Measurements from ENCODE around the gene OGFOD2. TPM values are rescaled to one million over a fixed set of nuclear protein-coding genes. Genes with fewer than 3 reads are reported as not detected.
A peak's percentile ranks its signal among the peaks of the same experiment; 100 is the strongest.

OGFOD2 gene
- total and polyA plus RNA-seq, 2 of the 13 experiments (the other 11 are each of a cell fraction or from before 2014, with no cell fraction given), result 13.2 to 14.6 TPM

GRCh38 chr12:122983789-122984515, 8.9 kb downstream of the OGFOD2 start (continued):
- TF ChIP-seq ZFP91 (CRISPR knock-in tag; IDR thresholded peaks at IDR 0.05; ENCODE audit: borderline replicate concordance) (no peak), TFE3 (CRISPR knock-in tag; IDR thresholded peaks at IDR 0.05) (no peak), ZNF431 (CRISPR knock-in tag; IDR thresholded peaks at IDR 0.05; ENCODE audit: borderline replicate concordance, low read depth) (0 out of 2 replicates have a peak, but pooled peaks have one; percentile 4), PRDM10 (CRISPR knock-in tag; IDR thresholded peaks at IDR 0.05; ENCODE audit: low read depth) (peak; percentile 95; the same call in 1 of the 2 replicates), POGZ (CRISPR knock-in tag; IDR thresholded peaks at IDR 0.05) (no peak), ZBTB10 (CRISPR knock-in tag; IDR thresholded peaks at IDR 0.05; ENCODE audit: borderline replicate concordance) (no peak), FOXP4 (CRISPR knock-in tag; IDR thresholded peaks at IDR 0.05) (no peak), ZC3H4 (CRISPR knock-in tag; IDR thresholded peaks at IDR 0.05; ENCODE audit: borderline replicate concordance) (no peak), FOXJ3 (CRISPR knock-in tag; IDR thresholded peaks at IDR 0.05; ENCODE audit: borderline replicate concordance) (no peak), TGIF2 (CRISPR knock-in tag; IDR thresholded peaks at IDR 0.05) (no peak), ZNF460 (CRISPR knock-in tag; IDR thresholded peaks at IDR 0.05; ENCODE audit: borderline replicate concordance) (no peak), ZNF768 (CRISPR knock-in tag; IDR thresholded peaks at IDR 0.05) (0 out of 2 replicates have a peak, but pooled peaks have one; percentile 26), SRSF4 (IDR thresholded peaks at IDR 0.05; ENCODE audit: low read depth, low read length, poor library complexity, severe bottlenecking) (no peak), GFI1 (CRISPR knock-in tag; IDR thresholded peaks at IDR 0.05; ENCODE audit: borderline replicate concordance) (peak; percentile 55; the same call in 1 of the 2 replicates), RBFOX2 (IDR thresholded peaks at IDR 0.05; ENCODE audit: low read depth, low read length) (no peak; the same call in 1 of the 2 replicates), ZNF562 (CRISPR knock-in tag; IDR thresholded peaks at IDR 0.05; ENCODE audit: borderline replicate concordance) (no peak)

Measured in HepG2 (cell line).